GM23248 (cell line): ENCODE measurements around the gene CTSF.

Source experiments
- EZH2 ChIP-seq: fragments of 200-600 bp; sonication (generic); IDR thresholded peaks from 2 replicates; pipeline ENCODE4 v1.6.1; 2018; ENCODE audit warnings: antibody characterized with exemption, mild to moderate bottlenecking; ENCODE audit not compliant: insufficient read depth, poor library complexity, severe bottlenecking
- EZH2phosphoT487 ChIP-seq: fragments of 200-600 bp; sonication (generic); IDR thresholded peaks from 2 replicates; pipeline ENCODE4 v1.6.1; 2018; ENCODE audit warnings: antibody characterized with exemption, moderate library complexity, mild to moderate bottlenecking, low read depth; ENCODE audit not compliant: insufficient read depth

DNA sequence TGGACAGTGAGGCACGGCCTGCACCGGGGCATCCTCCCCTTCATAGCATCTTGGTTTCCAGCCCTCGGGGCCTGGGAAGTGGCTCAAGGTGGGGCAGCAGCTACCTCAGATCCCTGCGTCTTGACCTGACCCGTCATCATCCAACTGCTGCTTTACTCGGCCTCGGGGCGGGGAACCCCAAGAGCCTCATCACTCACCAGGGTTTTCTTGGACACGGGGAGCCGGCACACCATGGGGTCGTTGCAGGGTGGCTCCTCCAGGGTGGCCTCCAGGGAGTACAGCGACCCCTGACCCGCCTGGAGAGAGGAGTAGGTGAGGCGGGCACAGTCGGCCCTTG lies 651 bp downstream of the CTSF start:
- TF ChIP-seq EZH2, result no peak
- TF ChIP-seq EZH2phosphoT487, result no peak
